AG04450 (cell line): ENCODE data around the gene ULK1. TPM values are rescaled to one million over a fixed set of nuclear protein-coding genes. Genes with fewer than 3 reads are reported as not detected.

Source experiments
- CTCF ChIA-PET: fragments of 300-600, 350-600 bp; formaldehyde crosslinking; extraction: SDS; loops from one replicate; lab custom pipeline; 2022; ENCODE audit warnings: antibody characterized with exemption, inconsistent platforms; lab: Charles Lee
- POLR2A ChIA-PET: fragments of 350-600 bp; formaldehyde crosslinking; extraction: SDS; loops from one replicate; lab custom pipeline; 2021; ENCODE audit warnings: antibody characterized with exemption, inconsistent platforms; lab: Yijun Ruan, JAX
- DNase-seq: peaks from one replicate; pipeline ENCODE4 v3.0.0-alpha.2; 2011; ENCODE audit warnings: low read depth, low spot score
- H3K27ac ChIP-seq: one replicate; pipeline ENCODE4 v1.5.1; 2012; ENCODE audit warnings: low read depth, low read length, control low read depth
- H3K27me3 ChIP-seq: one replicate; pipeline ENCODE4 v1.6.0; 2012; ENCODE audit warnings: low read length; ENCODE audit not compliant: control insufficient read depth, insufficient read depth
- H3K4me3 ChIP-seq: 2 replicates; pipeline ENCODE4 v1.5.1; 2011; ENCODE audit warnings: mild to moderate bottlenecking, low read depth, low read length, control low read depth
- H3K9me3 ChIP-seq: 2 replicates; pipeline ENCODE4 v1.5.1; 2012; ENCODE audit warnings: low read length; ENCODE audit not compliant: control insufficient read depth, insufficient read depth
- CTCF ChIP-seq: IDR thresholded peaks from 2 replicates; pipeline ENCODE4 v1.5.1; 2011; ENCODE audit warnings: low read depth, low read length, control low read depth, inconsistent platforms
- polyA plus RNA-seq: library from polyadenylated mRNA; depleted of rRNA; stranded (reverse); fragments of >200 nt; gene quantifications from 2 replicates; pipeline ENCODE4 v1.2.3, GENCODE V29; 2011

ULK1 gene
- polyA plus RNA-seq, 1 experiment, result 4.6 TPM

- no peak for DNase-seq
- H3K27me3 ChIP-seq, result no peaks in the 10 kb centered on the region
- POLR2A ChIA-PET, result no interaction called here
- TF ChIP-seq CTCF, result no peak
- CTCF ChIA-PET, result no interaction called here
- H3K4me3 ChIP-seq, result no peak overlapping the region
- H3K27ac ChIP-seq, result no peak overlapping the region
- H3K9me3 ChIP-seq, result peaks cover 2% of the 10 kb centered on the region; the same call in 1 of the 2 replicates
Measured at GRCh38 chr12:131933387-131933786, 39.0 kb downstream of the ULK1 start.

GRCh38 chr12:131934535-131934934 lies 40.1 kb downstream of the ULK1 start:
- ChIA-PET POLR2A (no interaction called here), CTCF (no interaction called here)
- no peak overlapping the region for H3K27ac ChIP-seq
- H3K27me3 ChIP-seq, result no peaks in the 10 kb centered on the region
- no peaks in the 10 kb centered on the region for H3K9me3 ChIP-seq
- DNase-seq, result no peak
- no peak for TF ChIP-seq CTCF
- no peak overlapping the region for H3K4me3 ChIP-seq

DNA sequence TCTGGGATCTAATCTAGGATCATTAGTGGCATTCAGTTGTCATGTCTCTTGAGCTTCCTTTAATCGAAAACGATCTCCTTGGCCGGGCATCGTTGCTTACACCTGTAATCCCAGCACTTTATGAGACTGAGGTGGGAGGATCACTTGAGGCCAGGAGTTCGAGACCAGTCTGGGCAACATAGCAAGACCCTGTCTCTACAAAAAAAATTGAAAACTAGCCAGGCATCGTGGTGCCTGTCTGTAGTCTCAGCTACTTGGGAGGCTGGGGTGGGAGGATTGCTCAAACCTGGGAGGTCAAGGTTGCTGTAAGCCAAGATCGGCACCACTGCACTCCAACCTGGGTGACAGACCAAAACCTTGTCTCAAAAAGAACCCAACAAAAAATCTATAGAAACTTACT lies 43.7 kb downstream of the ULK1 start:
- ChIA-PET POLR2A (no interaction called here), CTCF (no interaction called here)
- no peak for TF ChIP-seq CTCF
- no peak overlapping the region for H3K27ac ChIP-seq
- no peaks in the 10 kb centered on the region for H3K27me3 ChIP-seq
- DNase-seq, result no peak
- no peaks in the 10 kb centered on the region; the same call in 1 of the 2 replicates for H3K9me3 ChIP-seq
- H3K4me3 ChIP-seq, result no peak overlapping the region

GRCh38 chr12:131939007-131939406 lies 44.6 kb downstream of the ULK1 start:
- CTCF ChIA-PET, result no interaction called here

DNA sequence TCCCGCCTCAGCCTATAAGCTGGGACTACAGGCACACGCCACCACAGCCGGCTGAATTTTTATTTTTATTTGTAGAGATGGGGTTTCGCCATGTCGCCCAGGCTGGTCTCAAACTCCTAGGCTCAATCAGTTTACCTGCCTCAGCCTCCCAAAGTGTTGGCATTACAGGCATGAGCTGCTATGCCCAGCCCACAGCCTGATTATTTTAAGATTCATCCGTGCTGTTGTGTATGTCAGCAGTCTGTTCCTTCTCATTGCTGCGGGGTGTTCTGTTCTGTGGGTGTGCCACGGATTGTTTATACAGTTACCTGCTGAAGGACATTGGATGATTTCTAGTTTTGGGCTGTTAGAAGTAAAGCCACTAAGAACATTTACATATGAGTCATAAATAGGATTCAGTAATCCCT lies 45.7 kb downstream of the ULK1 start:
- Histone ChIP-seq H3K4me3 (no peak overlapping the region), H3K9me3 (no peaks in the 10 kb centered on the region; the same call in 1 of the 2 replicates), H3K27me3 (no peaks in the 10 kb centered on the region), H3K27ac (no peak overlapping the region)
- POLR2A ChIA-PET, result no interaction called here
- CTCF ChIA-PET, result no interaction called here
- no peak for TF ChIP-seq CTCF
- DNase-seq, result no peak

More at GRCh38 chr12:131939007-131939406, 44.6 kb downstream of the ULK1 start:
- H3K4me3 ChIP-seq, result no peak overlapping the region
- POLR2A ChIA-PET, result interaction anchor here (0.5 kb wide), 1 partner anchor 20 kb away, joined by 3 read pairs; no protein-coding TSS in a partner anchor
- no peak overlapping the region for H3K27ac ChIP-seq
- H3K27me3 ChIP-seq, result no peaks in the 10 kb centered on the region
- no peak for DNase-seq
- no peaks in the 10 kb centered on the region; the same call in 1 of the 2 replicates for H3K9me3 ChIP-seq
- TF ChIP-seq CTCF, result no peak
